HL-60 (cell line): ENCODE data around the gene GALNT9.

Source experiments
- DNase-seq, 2 experiments: peaks; one replicate each; pipeline ENCODE4 v3.0.0-alpha.2; 2010 to 2020; ENCODE audit warnings: low read depth in 1 of 2, low spot score in 1 of 2
- H3K27ac ChIP-seq: fragments of 250-450 bp; sonication (Bioruptor Pico); replicated peaks from 2 replicates; pipeline ENCODE4 v1.5.1; 2020; ENCODE audit warnings: mild to moderate bottlenecking, moderate library complexity
- H3K27me3 ChIP-seq: fragments of 250-450 bp; sonication (Bioruptor Pico); 2 replicates; pipeline ENCODE4 v1.5.1; 2021; ENCODE audit warnings: mild to moderate bottlenecking, moderate library complexity; ENCODE audit not compliant: insufficient read depth, poor library complexity, severe bottlenecking
- H3K4me3 ChIP-seq: replicated peaks from 2 replicates; pipeline ENCODE4 v1.5.1; 2011; ENCODE audit warnings: mild to moderate bottlenecking, control low read depth, low read length; ENCODE audit not compliant: insufficient read depth
- CTCF ChIP-seq: IDR thresholded peaks from one replicate; pipeline ENCODE4 v1.5.1; 2011; ENCODE audit warnings: low read length, control low read depth, inconsistent platforms; ENCODE audit not compliant: insufficient read depth
- GABPA ChIP-seq: IDR thresholded peaks from 2 replicates; pipeline ENCODE4 v1.6.1; 2012; ENCODE audit warnings: low read depth
- POLR2AphosphoS5 ChIP-seq: IDR thresholded peaks from 2 replicates; pipeline ENCODE4 v1.6.1; 2012; ENCODE audit warnings: low read depth
- REST ChIP-seq: IDR thresholded peaks from 2 replicates; pipeline ENCODE4 v1.6.1; 2012; ENCODE audit warnings: low read depth; ENCODE audit not compliant: insufficient replicate concordance
- SPI1 ChIP-seq: IDR thresholded peaks from 2 replicates; pipeline ENCODE4 v1.6.1; 2012; ENCODE audit warnings: low read depth, mild to moderate bottlenecking, borderline replicate concordance

Gene GALNT9

GRCh38 chr12:132156573-132157325, 172.6 kb downstream of the GALNT9 start:
- H3K27me3 ChIP-seq = no peaks in the 10 kb centered on the region
- TF ChIP-seq POLR2AphosphoS5 = no peak
- no peak for TF ChIP-seq REST
- no peak for TF ChIP-seq SPI1
- TF ChIP-seq CTCF = no peak
- TF ChIP-seq GABPA = no peak
- no peak overlapping the region for H3K27ac ChIP-seq
- DNase-seq = no peak
- H3K4me3 ChIP-seq = no peak overlapping the region

- H3K27me3 ChIP-seq = no peaks in the 10 kb centered on the region
- no peak for DNase-seq
- TF ChIP-seq POLR2AphosphoS5 = no peak
- TF ChIP-seq REST = no peak
- TF ChIP-seq SPI1 = no peak
- TF ChIP-seq CTCF = no peak
- no peak for TF ChIP-seq GABPA
- H3K27ac ChIP-seq = no peak overlapping the region
- no peak overlapping the region for H3K4me3 ChIP-seq
These were observed 173.4 kb downstream of the GALNT9 start for GRCh38 chr12:132155771-132156572.

GRCh38 chr12:132154941-132155770, 174.2 kb downstream of the GALNT9 start:
- Histone ChIP-seq H3K27ac (no peak overlapping the region), H3K27me3 (no peaks in the 10 kb centered on the region), H3K4me3 (no peak overlapping the region)
- DNase-seq = no peak
- TF ChIP-seq POLR2AphosphoS5 = no peak
- TF ChIP-seq GABPA = no peak
- TF ChIP-seq CTCF = no peak
- no peak for TF ChIP-seq REST
- no peak for TF ChIP-seq SPI1
